ENCODE results near the gene PPL. TPM values are rescaled to one million over a fixed set of nuclear protein-coding genes. Genes with fewer than 3 reads are reported as not detected.

The PPL gene
- total and polyA plus RNA-seq, 2 of the 13 experiments (the other 11 are each of a cell fraction or from before 2014, with no cell fraction given) = 5.7 to 6.6 TPM

- TF ChIP-seq ZNF276 (CRISPR knock-in tag; IDR thresholded peaks at IDR 0.05; ENCODE audit: low read depth) (no peak), EZH2 (conservative IDR thresholded peaks at IDR 0.05; ENCODE audit: low read depth, low read length) (no peak), ARNT (IDR thresholded peaks at IDR 0.05) (no peak), ZNF280D (CRISPR knock-in tag; IDR thresholded peaks at IDR 0.05) (peak; percentile 56; the same call in 1 of the 2 replicates), ZNF549 (CRISPR knock-in tag; IDR thresholded peaks at IDR 0.05) (no peak), ZSCAN29 (CRISPR knock-in tag; conservative IDR thresholded peaks at IDR 0.05) (no peak), ZNF574 (CRISPR knock-in tag; IDR thresholded peaks at IDR 0.05) (peak; percentile 38; the same call in 1 of the 2 replicates), SP4 (CRISPR knock-in tag; IDR thresholded peaks at IDR 0.05) (peak; percentile 70; the same call in 1 of the 2 replicates), ZNF839 (CRISPR knock-in tag; IDR thresholded peaks at IDR 0.05; ENCODE audit: borderline replicate concordance) (no peak), ZNF124 (CRISPR knock-in tag; IDR thresholded peaks at IDR 0.05) (no peak), MYNN (CRISPR knock-in tag; IDR thresholded peaks at IDR 0.05; ENCODE audit: low read depth) (no peak), ZNF761 (CRISPR knock-in tag; conservative IDR thresholded peaks at IDR 0.05) (no peak), ZNF362 (CRISPR knock-in tag; IDR thresholded peaks at IDR 0.05; ENCODE audit: borderline replicate concordance) (no peak), KDM6A (CRISPR knock-in tag; IDR thresholded peaks at IDR 0.05; ENCODE audit: low read depth) (no peak; the same call in 1 of the 2 replicates), ZBTB1 (CRISPR knock-in tag; IDR thresholded peaks at IDR 0.05; ENCODE audit: borderline replicate concordance) (no peak), MAX (IDR thresholded peaks at IDR 0.05) (peak; percentile 72), CBX2 (IDR thresholded peaks at IDR 0.05; ENCODE audit: low read depth, low read length) (no peak), CBX2 (CRISPR knock-in tag; IDR thresholded peaks at IDR 0.05; ENCODE audit: low read depth) (no peak; the same call in 1 of the 2 replicates), ISX (CRISPR knock-in tag; conservative IDR thresholded peaks at IDR 0.05) (no peak), ZNF263 (CRISPR knock-in tag; IDR thresholded peaks at IDR 0.05) (peak; percentile 79), HOXA9 (CRISPR knock-in tag; IDR thresholded peaks at IDR 0.05; ENCODE audit: borderline replicate concordance) (no peak)
Measured at GRCh38 chr16:4944333-4945281, 7.7 kb upstream of the PPL start (continued).

All from HepG2 (cell line).